ENCODE measurements around the gene GABRB2. TPM values are rescaled to one million over a fixed set of nuclear protein-coding genes. Genes with fewer than 3 reads are reported as not detected.

GABRB2 gene
- total RNA-seq, 1 donor from 2014 or later: 2.5 TPM

GRCh38 chr5:161546095-161546469, 443 bp downstream of the GABRB2 start:
- TF ChIP-seq CTCF (conservative IDR thresholded peaks at IDR 0.05): no peak
- Mint-ChIP-seq H3K36me3 (no peaks in the 10 kb centered on the region), H3K27me3 (peaks cover 74% of the 10 kb centered on the region), H3K4me3 (peak overlapping the region; percentile 97), H3K9me3 (peaks cover 2% of the 10 kb centered on the region), H3K4me1 (ENCODE audit: unreplicated experiment) (peaks cover 8% of the 10 kb centered on the region), H3K27ac (peak overlapping the region; percentile 74)
- no peak for DNase-seq (ENCODE audit: extremely low spot score, unreplicated experiment)

- no peaks in the 10 kb centered on the region for H3K36me3 Mint-ChIP-seq
Observed at GRCh38 chr5:161545344-161546094, 1.0 kb downstream of the GABRB2 start.

GRCh38 chr5:161544350-161544765, 2.2 kb downstream of the GABRB2 start:
- peak overlapping the region; percentile 81 for H3K4me3 Mint-ChIP-seq
- no peak overlapping the region for H3K27ac Mint-ChIP-seq
- H3K36me3 Mint-ChIP-seq: no peaks in the 10 kb centered on the region
- DNase-seq (ENCODE audit: extremely low spot score, unreplicated experiment): no peak
- no peaks in the 10 kb centered on the region for H3K9me3 Mint-ChIP-seq
- peaks cover 8% of the 10 kb centered on the region for H3K4me1 Mint-ChIP-seq (ENCODE audit: unreplicated experiment)
- H3K27me3 Mint-ChIP-seq: peaks cover 60% of the 10 kb centered on the region
- TF ChIP-seq CTCF (conservative IDR thresholded peaks at IDR 0.05): peak; percentile 91

More at GRCh38 chr5:161545344-161546094, 1.0 kb downstream of the GABRB2 start:
- DNase-seq (ENCODE audit: extremely low spot score, unreplicated experiment): no peak
- H3K4me3 Mint-ChIP-seq: peak overlapping the region; percentile 97
- H3K4me1 Mint-ChIP-seq (ENCODE audit: unreplicated experiment): peaks cover 8% of the 10 kb centered on the region
- peaks cover 69% of the 10 kb centered on the region for H3K27me3 Mint-ChIP-seq
- H3K27ac Mint-ChIP-seq: no peak overlapping the region
- no peak for TF ChIP-seq CTCF (conservative IDR thresholded peaks at IDR 0.05)
- no peaks in the 10 kb centered on the region for H3K9me3 Mint-ChIP-seq

GRCh38 chr5:161539016-161539415, 7.5 kb downstream of the GABRB2 start:
- H3K27ac Mint-ChIP-seq: no peak overlapping the region

GRCh38 chr5:161535762-161536161, 10.8 kb downstream of the GABRB2 start:
- Mint-ChIP-seq H3K4me3 (no peak overlapping the region), H3K27me3 (no peaks in the 10 kb centered on the region), H3K4me1 (ENCODE audit: unreplicated experiment) (no peaks in the 10 kb centered on the region), H3K9me3 (no peaks in the 10 kb centered on the region), H3K36me3 (no peaks in the 10 kb centered on the region), H3K27ac (no peak overlapping the region)
- peak; percentile 36 for TF ChIP-seq CTCF (conservative IDR thresholded peaks at IDR 0.05)
- DNase-seq (ENCODE audit: extremely low spot score, unreplicated experiment): no peak

More at GRCh38 chr5:161539016-161539415, 7.5 kb downstream of the GABRB2 start:
- Mint-ChIP-seq H3K9me3 (no peaks in the 10 kb centered on the region), H3K4me1 (ENCODE audit: unreplicated experiment) (no peaks in the 10 kb centered on the region), H3K27me3 (peaks cover 10% of the 10 kb centered on the region), H3K36me3 (no peaks in the 10 kb centered on the region), H3K4me3 (no peak overlapping the region)
- no peak for TF ChIP-seq CTCF (conservative IDR thresholded peaks at IDR 0.05)
- no peak for DNase-seq (ENCODE audit: extremely low spot score, unreplicated experiment)

Measured in type B pancreatic cell (in vitro differentiated cells).